ENCODE measurements around the gene TTC31. TPM values are rescaled to one million over a fixed set of nuclear protein-coding genes. Genes with fewer than 3 reads are reported as not detected.
"Not testable (repeated sequence)": the region's sequence is repeated elsewhere in the genome, so short reads cannot be mapped to it uniquely, and the experiment has no call there.

Gene TTC31
- total RNA-seq, 1 experiment from 2014 or later = 17.6 TPM

GRCh38 chr2:74450570-74451190 is 32.2 kb upstream of the TTC31 start:
- in situ Hi-C loops (cut with HindIII; ENCODE audit: low pct_unique_long_range_greater_than_20kb, low sequenced_read_pairs) = no loop called here
- no peak for DNase-seq (ENCODE audit: low read depth, low spot score)

- DNase-seq (ENCODE audit: low read depth, low spot score) = peak; percentile 98
- in situ Hi-C loops (cut with HindIII; ENCODE audit: low pct_unique_long_range_greater_than_20kb, low sequenced_read_pairs) = no loop called here
These were observed 28.0 kb upstream of the TTC31 start, which contains the start of gene INO80B for GRCh38 chr2:74454654-74455511. TSS of gene INO80B (plus strand) at chr2:74455087. CDS start at chr2:74455117, 30 bp downstream.

GRCh38 chr2:74457129-74457548 is 25.7 kb upstream of the TTC31 start:
- no peak for DNase-seq (ENCODE audit: low read depth, low spot score)
- in situ Hi-C loops (cut with HindIII; ENCODE audit: low pct_unique_long_range_greater_than_20kb, low sequenced_read_pairs) = no loop called here

DNA sequence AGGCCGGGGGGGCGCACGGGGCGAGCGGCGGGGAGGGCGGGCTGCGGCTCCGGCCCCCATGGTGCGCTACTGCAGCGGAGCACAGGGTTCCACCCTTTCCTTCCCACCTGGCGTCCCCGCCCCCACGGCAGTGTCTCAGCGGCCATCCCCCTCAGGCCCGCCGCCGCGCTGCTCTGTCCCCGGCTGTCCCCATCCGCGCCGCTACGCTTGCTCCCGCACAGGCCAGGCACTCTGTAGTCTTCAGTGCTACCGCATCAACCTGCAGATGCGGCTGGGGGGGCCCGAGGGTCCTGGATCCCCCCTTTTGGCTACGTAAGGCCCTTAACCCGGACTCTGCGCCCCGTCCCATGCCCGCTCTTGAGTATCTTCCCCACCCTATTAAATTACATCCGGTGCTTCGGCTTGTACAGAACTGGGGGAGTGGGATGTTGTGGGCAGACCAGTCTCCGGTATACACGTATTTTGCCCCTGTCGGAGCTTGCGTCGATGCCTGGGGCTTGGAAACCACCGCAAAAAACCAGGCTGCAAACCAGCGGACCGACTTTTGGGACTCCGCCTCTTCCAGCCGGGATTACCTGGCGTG is 25.2 kb upstream of the TTC31 start:
- DNase-seq (ENCODE audit: low read depth, low spot score) = no peak
- in situ Hi-C loops (cut with HindIII; ENCODE audit: low pct_unique_long_range_greater_than_20kb, low sequenced_read_pairs) = no loop called here

- in situ Hi-C loops (cut with HindIII; ENCODE audit: low pct_unique_long_range_greater_than_20kb, low sequenced_read_pairs) = no loop called here
- peak; percentile 100 for DNase-seq (ENCODE audit: low read depth, low spot score)
These were observed 24.5 kb upstream of the TTC31 start, which contains the start of gene WBP1 for GRCh38 chr2:74458132-74458937. TSS of gene WBP1 (plus strand) at chr2:74458438. CDS start at chr2:74458603, 165 bp downstream.

GRCh38 chr2:74458938-74459363 is 23.9 kb upstream of the TTC31 start:
- in situ Hi-C loops (cut with HindIII; ENCODE audit: low pct_unique_long_range_greater_than_20kb, low sequenced_read_pairs) = no loop called here
- DNase-seq (ENCODE audit: low read depth, low spot score) = no peak

DNA sequence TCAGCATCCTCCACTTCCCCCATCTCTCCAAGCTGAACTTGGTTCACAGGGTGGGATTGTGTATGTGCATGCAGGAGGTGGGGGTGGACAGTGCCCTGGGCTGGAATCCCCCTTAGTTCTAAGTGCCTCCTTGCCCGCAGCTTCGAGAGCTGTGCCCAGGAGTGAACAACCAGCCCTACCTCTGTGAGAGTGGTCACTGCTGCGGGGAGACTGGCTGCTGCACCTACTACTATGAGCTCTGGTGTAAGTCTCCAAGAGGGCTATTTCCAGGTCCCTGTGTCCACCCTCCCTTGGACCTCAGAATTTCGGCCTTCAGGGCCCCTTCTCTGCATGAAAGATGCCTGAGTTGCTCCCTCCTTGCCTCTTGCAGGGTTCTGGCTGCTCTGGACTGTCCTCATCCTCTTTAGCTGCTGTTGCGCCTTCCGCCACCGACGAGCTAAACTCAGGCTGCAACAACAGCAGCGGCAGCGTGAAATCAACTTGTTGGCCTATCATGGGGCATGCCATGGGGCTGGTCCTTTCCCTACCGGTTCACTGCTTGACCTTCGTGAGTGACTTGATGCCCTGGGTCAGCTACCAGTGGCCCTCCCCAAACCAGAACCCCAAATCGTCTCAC is 23.3 kb upstream of the TTC31 start:
- DNase-seq (ENCODE audit: low read depth, low spot score); in situ Hi-C loops (cut with HindIII; ENCODE audit: low pct_unique_long_range_greater_than_20kb, low sequenced_read_pairs): not testable (repeated sequence)

DNA sequence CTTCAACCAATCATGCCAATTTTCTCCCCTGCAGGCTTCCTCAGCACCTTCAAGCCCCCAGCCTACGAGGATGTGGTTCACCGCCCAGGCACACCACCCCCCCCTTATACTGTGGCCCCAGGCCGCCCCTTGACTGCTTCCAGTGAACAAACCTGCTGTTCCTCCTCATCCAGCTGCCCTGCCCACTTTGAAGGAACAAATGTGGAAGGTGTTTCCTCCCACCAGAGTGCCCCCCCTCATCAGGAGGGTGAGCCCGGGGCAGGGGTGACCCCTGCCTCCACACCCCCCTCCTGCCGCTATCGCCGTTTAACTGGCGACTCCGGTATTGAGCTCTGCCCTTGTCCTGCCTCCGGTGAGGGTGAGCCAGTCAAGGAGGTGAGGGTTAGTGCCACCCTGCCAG is 22.7 kb upstream of the TTC31 start:
- DNase-seq (ENCODE audit: low read depth, low spot score); in situ Hi-C loops (cut with HindIII; ENCODE audit: low pct_unique_long_range_greater_than_20kb, low sequenced_read_pairs): not testable (repeated sequence)

GRCh38 chr2:74461187-74462053 is 21.5 kb upstream of the TTC31 start:
- DNase-seq (ENCODE audit: low read depth, low spot score) = peak; percentile 42
- in situ Hi-C loops (cut with HindIII; ENCODE audit: low pct_unique_long_range_greater_than_20kb, low sequenced_read_pairs) = no loop called here

- DNase-seq (ENCODE audit: low read depth, low spot score) = no peak
- in situ Hi-C loops (cut with HindIII; ENCODE audit: low pct_unique_long_range_greater_than_20kb, low sequenced_read_pairs) = no loop called here
These were observed 20.7 kb upstream of the TTC31 start for GRCh38 chr2:74462054-74462785.

DNA sequence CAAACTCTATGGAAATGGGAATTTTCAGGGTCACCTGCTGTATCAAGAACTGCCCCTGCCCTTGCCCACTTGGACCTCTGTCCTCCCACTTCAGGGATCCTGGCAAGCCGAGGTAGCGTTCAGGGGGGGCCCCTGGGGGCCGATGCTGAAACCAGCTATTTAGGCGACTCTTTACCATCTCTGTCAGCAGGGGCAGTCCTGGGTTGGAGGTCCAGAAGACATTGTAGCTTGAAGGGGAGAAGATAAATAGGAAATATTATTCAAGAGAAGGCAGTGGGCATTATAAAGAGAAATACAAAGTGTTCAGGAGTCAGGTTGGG is 20.1 kb upstream of the TTC31 start:
- no peak for DNase-seq (ENCODE audit: low read depth, low spot score)
- in situ Hi-C loops (cut with HindIII; ENCODE audit: low pct_unique_long_range_greater_than_20kb, low sequenced_read_pairs) = no loop called here

GRCh38 chr2:74464406-74464805 is 18.5 kb upstream of the TTC31 start:
- DNase-seq (ENCODE audit: low read depth, low spot score) = no peak
- in situ Hi-C loops (cut with HindIII; ENCODE audit: low pct_unique_long_range_greater_than_20kb, low sequenced_read_pairs) = no loop called here

GRCh38 chr2:74470742-74471141 is 12.1 kb upstream of the TTC31 start:
- in situ Hi-C loops (cut with HindIII; ENCODE audit: low pct_unique_long_range_greater_than_20kb, low sequenced_read_pairs); DNase-seq (ENCODE audit: low read depth, low spot score): not testable (repeated sequence)

DNA sequence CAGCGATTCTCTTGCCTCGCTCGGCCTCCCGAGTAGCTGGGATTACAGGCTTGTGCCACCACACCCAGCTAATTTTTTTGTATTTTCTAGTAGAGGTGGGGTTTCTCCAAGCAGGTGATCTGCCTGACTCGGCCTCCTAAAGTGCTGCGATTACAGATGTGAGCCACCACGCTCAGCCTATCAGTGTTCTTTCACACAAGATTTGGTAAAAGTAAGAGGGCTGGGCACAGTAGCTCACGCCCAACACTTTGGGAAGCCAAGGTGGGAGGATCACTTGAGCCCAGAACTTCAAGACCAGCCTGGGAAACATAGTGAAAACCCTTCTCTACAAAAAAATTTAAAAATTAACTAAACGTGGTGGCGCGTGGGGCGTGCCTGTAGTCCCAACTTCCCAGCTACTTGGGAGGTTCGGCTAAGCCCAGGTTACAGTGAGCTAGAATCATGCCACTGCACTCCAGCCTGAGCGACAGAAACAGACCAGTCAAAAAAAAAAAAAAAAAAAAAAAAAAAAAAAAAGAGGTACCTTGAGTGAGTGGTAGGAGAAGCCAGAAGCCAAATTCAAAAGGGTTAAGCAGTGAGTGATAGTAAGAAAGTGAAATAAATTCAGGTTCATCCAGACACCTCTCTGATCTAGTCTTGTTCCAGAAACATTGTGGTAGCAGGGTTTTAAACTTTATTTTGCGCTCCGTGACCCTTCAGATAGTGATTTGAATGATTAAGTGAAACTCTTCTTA is 11.4 kb upstream of the TTC31 start:
- no peak for DNase-seq (ENCODE audit: low read depth, low spot score)
- in situ Hi-C loops (cut with HindIII; ENCODE audit: low pct_unique_long_range_greater_than_20kb, low sequenced_read_pairs) = no loop called here

Data from SK-MEL-5 (cell line).